Uterus (tissue), 2 donors: ENCODE data around the gene BOLA3.

ENCODE experiments used
- CTCF ChIP-seq, 4 experiments: fragments of 200-600 bp in 2 of 4; fragments of 450-650 bp in 2 of 4; sonication (generic) in 2 of 4; IDR thresholded peaks; one replicate each; pipeline ENCODE4 v1.5.1; 2016 to 2019; ENCODE audit warnings: antibody characterized with exemption in 4 of 4, mild to moderate bottlenecking in 2 of 4, moderate library complexity in 1 of 4
- POLR2A ChIP-seq, 2 donors: fragments of 450-650 bp; IDR thresholded peaks; one replicate each; pipeline ENCODE4 v1.6.1; 2016; ENCODE audit warnings: antibody characterized with exemption in 2 of 2, mild to moderate bottlenecking in 1 of 2, moderate library complexity in 1 of 2

- TF ChIP-seq CTCF (IDR thresholded peaks at IDR 0.05) (no peak), POLR2A (IDR thresholded peaks at IDR 0.05) (no peak)
These were observed 40.4 kb upstream of the BOLA3 start for GRCh38 chr2:74188018-74188601.
